GM12878 (cell line): ENCODE data around the gene UBQLN4. TPM values are rescaled to one million over a fixed set of nuclear protein-coding genes. Genes with fewer than 3 reads are reported as not detected.
A peak's percentile ranks its signal among the peaks of the same experiment; 100 is the strongest.

Experiments
- ATAC-seq: fragments of 200-7000 bp; cut with Tn5 transposase; 3 replicates; pipeline ENCODE4 v1.9.1; 2020; ENCODE audit warnings: mild to moderate bottlenecking, moderate library complexity
- BruUV-seq: library from RNA; stranded (reverse); fragments of 400-500 nt; replicated peaks from 2 replicates; lab custom pipeline; 2021; lab: Mats Ljungman, UMichigan
- CTCF ChIA-PET: fragments of 300-600 bp; sonication (Branson Sonifier 250); formaldehyde crosslinking; extraction: SDS; loops from one replicate; lab custom pipeline; 2021; ENCODE audit warnings: inconsistent platforms; lab: Yijun Ruan, JAX
- POLR2A ChIA-PET: fragments of 350-600 bp; formaldehyde crosslinking; extraction: SDS; loops from one replicate; lab custom pipeline; 2021; ENCODE audit warnings: inconsistent platforms; lab: Charles Lee
- RAD21 ChIA-PET: fragments of 300-600 bp; sonication (Branson Sonifier 250); formaldehyde crosslinking; loops from one replicate; lab custom pipeline; 2023; ENCODE audit warnings: antibody characterized with exemption; ENCODE audit not compliant: unreplicated experiment; lab: Charles Lee
- SMC1A ChIA-PET: fragments of 300-600 bp; sonication (Branson Sonifier 250); formaldehyde crosslinking; loops from one replicate; lab custom pipeline; 2023; ENCODE audit not compliant: unreplicated experiment, uncharacterized antibody; lab: Charles Lee
- DNase-seq: peaks from one replicate; pipeline ENCODE4 v3.0.0-alpha.2; 2011; ENCODE audit warnings: low read depth, low spot score
- FAIRE-seq: peaks from 3 replicates; lab custom pipeline; 2011; peaks lifted over from hg19 to GRCh38; lab: Jason Lieb, UNC
- H2AFZ ChIP-seq: 2 replicates; pipeline ENCODE4 v1.6.0; 2011; ENCODE audit warnings: low read depth, low read length, control low read depth; ENCODE audit not compliant: control insufficient read depth
- H3K27ac ChIP-seq: 2 replicates; pipeline ENCODE4 v1.5.1; 2011; ENCODE audit warnings: control low read depth; ENCODE audit not compliant: control insufficient read depth, insufficient read depth
- H3K27me3 ChIP-seq, 2 experiments: replicated peaks in 1 of 2; 2 replicates each; pipeline versions ENCODE4 v1.6.0 to v1.6.1; 2011; ENCODE audit warnings: low read length in 1 of 2; ENCODE audit not compliant: control insufficient read depth in 2 of 2, insufficient read depth in 2 of 2
- H3K36me3 ChIP-seq, 2 experiments: 2 replicates each; pipeline ENCODE4 v1.5.1; 2011; ENCODE audit warnings: low read length in 1 of 2; ENCODE audit not compliant: control insufficient read depth in 2 of 2, insufficient read depth in 2 of 2
- H3K4me1 ChIP-seq: 2 replicates; pipeline ENCODE4 v1.6.1; 2011; ENCODE audit warnings: mild to moderate bottlenecking, low read length, moderate library complexity, mixed read lengths; ENCODE audit not compliant: control insufficient read depth, insufficient read depth
- H3K4me2 ChIP-seq: 2 replicates; pipeline ENCODE4 v1.6.0; 2011; ENCODE audit warnings: control low read depth; ENCODE audit not compliant: control insufficient read depth, insufficient read depth
- H3K4me3 ChIP-seq: fragments of 200-600 bp; sonication (generic); 2 replicates; pipeline ENCODE4 v1.5.1; 2016
- H3K79me2 ChIP-seq: 2 replicates; pipeline ENCODE4 v1.6.0; 2011; ENCODE audit warnings: low read length; ENCODE audit not compliant: control insufficient read depth, insufficient read depth
- H3K9ac ChIP-seq: 2 replicates; pipeline ENCODE4 v1.8.0; 2011; ENCODE audit warnings: low read length, control low read depth, mixed read lengths; ENCODE audit not compliant: control insufficient read depth, insufficient read depth
- H3K9me3 ChIP-seq: replicated peaks from 3 replicates; pipeline ENCODE4 v1.5.1; 2011; ENCODE audit warnings: mild to moderate bottlenecking, low read length; ENCODE audit not compliant: control insufficient read depth, insufficient read depth
- H4K20me1 ChIP-seq: 2 replicates; pipeline ENCODE4 v1.6.0; 2011; ENCODE audit not compliant: control insufficient read depth, insufficient read depth
- BCL11A ChIP-seq: IDR thresholded peaks from 2 replicates; pipeline ENCODE4 v1.6.1; 2011; ENCODE audit warnings: low read depth, low read length
- CBX3 ChIP-seq: fragments of 200-600 bp; sonication (generic); IDR thresholded peaks from 2 replicates; pipeline ENCODE4 v1.6.1; 2016; ENCODE audit warnings: low read depth, borderline replicate concordance
- CHD2 ChIP-seq: IDR thresholded peaks from 2 replicates; pipeline ENCODE4 v1.6.1; 2011; ENCODE audit warnings: low read depth, low read length, improper control_type of control experiment, borderline replicate concordance
- EP300 ChIP-seq, 2 experiments: fragments of 150-350 bp in 1 of 2; IDR thresholded peaks; 2 replicates each; pipeline ENCODE4 v1.6.1; 2011 to 2012; ENCODE audit warnings: low read depth in 2 of 2, low read length in 2 of 2, borderline replicate concordance in 1 of 2, improper control_type of control experiment in 1 of 2, inconsistent platforms in 1 of 2; ENCODE audit not compliant: control insufficient read depth in 1 of 2
- ESRRA ChIP-seq: IDR thresholded peaks from 2 replicates; pipeline ENCODE4 v1.6.1; 2012; ENCODE audit warnings: mild to moderate bottlenecking, low read length, improper control_type of control experiment
- HCFC1 ChIP-seq: fragments of 150-350 bp; IDR thresholded peaks from 2 replicates; pipeline ENCODE4 v1.6.1; 2014; ENCODE audit warnings: low read length
- JUNB ChIP-seq: IDR thresholded peaks from 2 replicates; pipeline ENCODE4 v1.6.1; 2016; ENCODE audit warnings: antibody characterized with exemption, mild to moderate bottlenecking
- KDM1A ChIP-seq: fragments of 200-600 bp; sonication (generic); IDR thresholded peaks from 2 replicates; pipeline ENCODE4 v1.6.1; 2016; ENCODE audit warnings: borderline replicate concordance
- MYB ChIP-seq: fragments of 150-350 bp; IDR thresholded peaks from 2 replicates; pipeline ENCODE4 v1.6.1; 2014; ENCODE audit warnings: mild to moderate bottlenecking, low read depth, low read length, borderline replicate concordance
- MYC ChIP-seq: IDR thresholded peaks from 2 replicates; pipeline ENCODE4 v1.6.1; 2011; ENCODE audit warnings: mild to moderate bottlenecking, low read length, moderate library complexity, inconsistent platforms; ENCODE audit not compliant: insufficient read depth, insufficient replicate concordance, insufficient read length, severe bottlenecking
- RAD51 ChIP-seq: fragments of 450-650 bp; IDR thresholded peaks from 2 replicates; pipeline ENCODE4 v1.6.1; 2016; ENCODE audit warnings: moderate library complexity, mild to moderate bottlenecking, inconsistent platforms
- RB1 ChIP-seq: fragments of 450-650 bp; formaldehyde crosslinking; IDR thresholded peaks from 2 replicates; pipeline ENCODE4 v1.6.1; 2017; ENCODE audit warnings: mild to moderate bottlenecking, borderline replicate concordance
- SRF ChIP-seq, 2 experiments: IDR thresholded peaks; 2 replicates each; pipeline ENCODE4 v1.6.1; 2011; ENCODE audit warnings: low read depth in 2 of 2, low read length in 2 of 2, mild to moderate bottlenecking in 1 of 2, moderate library complexity in 1 of 2
- ZNF217 ChIP-seq: fragments of 450-650 bp; IDR thresholded peaks from 2 replicates; pipeline ENCODE4 v1.6.1; 2017; ENCODE audit warnings: antibody characterized with exemption, mild to moderate bottlenecking
- WGBS: methylation state at CpG from one replicate; pipeline ENCODE4 v1.1.6; 2016; ENCODE audit warnings: low lambda C conversion rate; ENCODE audit not compliant: insufficient replicate concordance, insufficient coverage; ENCODE audit errors: missing lambda C conversion rate; 5-methylcytosine and 5-hydroxymethylcytosine counted together
- in situ Hi-C: fragments of 300-500 bp; cut with MboI; formaldehyde crosslinking; loops from 9 replicates; pipeline ENCODE4 v1.14.3; 2018; ENCODE audit warnings: mixed read lengths
- intact Hi-C: fragments of 100-400 bp; cut with micrococcal nuclease; formaldehyde crosslinking; loops from one replicate; pipeline ENCODE4 v1.14.2; 2022; ENCODE audit not compliant: unreplicated experiment
- polyA plus RNA-seq, 11 experiments: library from polyadenylated mRNA; depleted of rRNA in 4 of 11; unstranded in 6 of 11; stranded (reverse) in 5 of 11; fragments of >200 nt; fragmentation: Nextera tagmentation in 4 of 11; fragmentation: Illumina TruSeq in 1 of 11; extraction: Ambion mirVana in 4 of 11; extraction: Trizol in 1 of 11; gene quantifications; 1 replicate in 1 of 11; 2 replicates in 10 of 11; pipeline versions ENCODE4 v1.2.1 to v1.2.3, GENCODE V29; 2011 to 2016; ENCODE audit warnings: inconsistent platforms in 2 of 11, missing spikeins in 2 of 11, low read depth in 1 of 11
- total RNA-seq, 4 experiments: library from RNA; depleted of rRNA in 3 of 4; stranded (reverse); fragments of >200 nt in 3 of 4; fragmentation: Illumina TruSeq in 1 of 4; extraction: Trizol in 1 of 4; gene quantifications; 2 replicates each; pipeline versions ENCODE4 v1.2.1 to v1.2.3, GENCODE V29; 2013 to 2021
- TF ChIP-seq, protein P1 (sequence below): fragments of 450-650 bp; IDR thresholded peaks from 2 replicates; pipeline ENCODE4 v1.6.1; 2018; ENCODE audit warnings: borderline replicate concordance, mild to moderate bottlenecking; ENCODE audit not compliant: partially characterized antibody
- TF ChIP-seq, protein P2 (sequence below): fragments of 450-650 bp; IDR thresholded peaks from 2 replicates; pipeline ENCODE4 v1.6.1; 2018; ENCODE audit warnings: mild to moderate bottlenecking, low read depth, moderate library complexity; ENCODE audit not compliant: partially characterized antibody

UBQLN4 gene
- total and polyA plus RNA-seq, 10 of the 15 experiments (the other 5 are each of a cell fraction or from before 2014, with no cell fraction given): 10.0 to 44.6 (median 19.7) TPM

DNA sequence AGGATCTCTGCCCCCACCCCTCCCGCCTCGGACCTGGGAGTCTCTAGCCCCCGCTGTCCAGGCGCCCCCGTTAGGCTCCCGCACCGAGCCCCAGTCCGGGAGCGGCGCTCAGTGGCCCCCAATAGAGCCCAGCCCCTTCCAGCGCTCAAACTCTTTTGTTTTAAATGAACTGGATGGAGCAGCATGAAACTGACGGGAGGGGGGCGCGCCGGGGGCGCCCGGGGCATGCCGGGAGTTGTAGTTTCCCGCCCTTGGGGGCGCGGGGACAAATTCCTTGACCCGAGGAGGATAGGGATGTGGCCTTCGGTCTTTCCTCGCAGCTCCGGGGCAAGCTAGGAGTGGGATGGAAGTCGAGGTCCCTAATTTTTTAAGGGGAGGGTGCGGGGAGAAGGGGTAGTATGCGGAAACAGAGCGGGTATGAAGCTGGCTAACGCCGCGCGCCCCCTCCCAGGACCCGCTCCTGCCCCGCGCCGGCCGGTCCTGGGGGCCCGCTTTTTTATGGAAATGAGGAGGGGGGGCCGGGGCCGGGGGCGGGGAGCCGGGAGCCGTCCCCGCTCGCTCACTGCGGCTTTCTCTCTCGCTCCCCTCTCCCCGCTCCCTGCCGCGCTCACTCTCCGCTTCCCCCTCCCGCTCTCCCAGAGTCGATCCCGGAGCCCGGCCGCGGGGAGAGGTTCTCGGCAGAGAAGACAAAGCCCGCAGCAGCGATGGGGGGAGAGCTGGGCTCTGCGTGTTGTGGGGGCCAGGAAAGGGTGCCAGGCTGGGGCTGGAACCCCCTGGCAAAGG, 28.9 kb upstream of the UBQLN4 start, which contains the start of gene MEX3A:
MEX3A (minus strand) TSS at position 157 of the 783 bp plus-strand sequence. CDS start 467 bp downstream, outside the sequence.
- intact Hi-C loops: no loop called here
- TF ChIP-seq MYC (no peak), SRF (IDR thresholded peaks at IDR 0.05; ENCODE audit: low read depth in 2 of 2, low read length in 2 of 2) (no peak), EP300 (IDR thresholded peaks at IDR 0.05; ENCODE audit: borderline replicate concordance in 1 of 2, control insufficient read depth in 1 of 2, low read depth in 2 of 2, low read length in 2 of 2) (no peak), KDM1A (no peak), JUNB (no peak), RAD51 (no peak), CBX3 (no peak), ESRRA (0 out of 2 replicates have a peak, but pooled peaks have one; percentile 14), HCFC1 (peak; percentile 88), CHD2 (no peak), ZNF217 (no peak), RB1 (peak; percentile 73; the same call in 1 of the 2 replicates), BCL11A (no peak), MYB (no peak)
- TF ChIP-seq, protein P1, sequence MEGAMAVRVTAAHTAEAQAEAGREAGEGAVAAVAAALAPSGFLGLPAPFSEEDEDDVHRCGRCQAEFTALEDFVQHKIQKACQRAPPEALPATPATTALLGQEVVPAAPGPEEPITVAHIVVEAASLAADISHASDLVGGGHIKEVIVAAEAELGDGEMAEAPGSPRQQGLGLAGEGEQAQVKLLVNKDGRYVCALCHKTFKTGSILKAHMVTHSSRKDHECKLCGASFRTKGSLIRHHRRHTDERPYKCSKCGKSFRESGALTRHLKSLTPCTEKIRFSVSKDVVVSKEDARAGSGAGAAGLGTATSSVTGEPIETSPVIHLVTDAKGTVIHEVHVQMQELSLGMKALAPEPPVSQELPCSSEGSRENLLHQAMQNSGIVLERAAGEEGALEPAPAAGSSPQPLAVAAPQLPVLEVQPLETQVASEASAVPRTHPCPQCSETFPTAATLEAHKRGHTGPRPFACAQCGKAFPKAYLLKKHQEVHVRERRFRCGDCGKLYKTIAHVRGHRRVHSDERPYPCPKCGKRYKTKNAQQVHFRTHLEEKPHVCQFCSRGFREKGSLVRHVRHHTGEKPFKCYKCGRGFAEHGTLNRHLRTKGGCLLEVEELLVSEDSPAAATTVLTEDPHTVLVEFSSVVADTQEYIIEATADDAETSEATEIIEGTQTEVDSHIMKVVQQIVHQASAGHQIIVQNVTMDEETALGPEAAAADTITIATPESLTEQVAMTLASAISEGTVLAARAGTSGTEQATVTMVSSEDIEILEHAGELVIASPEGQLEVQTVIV: no peak
- TF ChIP-seq, protein P2, sequence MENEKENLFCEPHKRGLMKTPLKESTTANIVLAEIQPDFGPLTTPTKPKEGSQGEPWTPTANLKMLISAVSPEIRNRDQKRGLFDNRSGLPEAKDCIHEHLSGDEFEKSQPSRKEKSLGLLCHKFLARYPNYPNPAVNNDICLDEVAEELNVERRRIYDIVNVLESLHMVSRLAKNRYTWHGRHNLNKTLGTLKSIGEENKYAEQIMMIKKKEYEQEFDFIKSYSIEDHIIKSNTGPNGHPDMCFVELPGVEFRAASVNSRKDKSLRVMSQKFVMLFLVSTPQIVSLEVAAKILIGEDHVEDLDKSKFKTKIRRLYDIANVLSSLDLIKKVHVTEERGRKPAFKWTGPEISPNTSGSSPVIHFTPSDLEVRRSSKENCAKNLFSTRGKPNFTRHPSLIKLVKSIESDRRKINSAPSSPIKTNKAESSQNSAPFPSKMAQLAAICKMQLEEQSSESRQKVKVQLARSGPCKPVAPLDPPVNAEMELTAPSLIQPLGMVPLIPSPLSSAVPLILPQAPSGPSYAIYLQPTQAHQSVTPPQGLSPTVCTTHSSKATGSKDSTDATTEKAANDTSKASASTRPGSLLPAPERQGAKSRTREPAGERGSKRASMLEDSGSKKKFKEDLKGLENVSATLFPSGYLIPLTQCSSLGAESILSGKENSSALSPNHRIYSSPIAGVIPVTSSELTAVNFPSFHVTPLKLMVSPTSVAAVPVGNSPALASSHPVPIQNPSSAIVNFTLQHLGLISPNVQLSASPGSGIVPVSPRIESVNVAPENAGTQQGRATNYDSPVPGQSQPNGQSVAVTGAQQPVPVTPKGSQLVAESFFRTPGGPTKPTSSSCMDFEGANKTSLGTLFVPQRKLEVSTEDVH: no peak

More for the DNA sequence above, 28.9 kb upstream of the UBQLN4 start, which contains the start of gene MEX3A:
- ChIA-PET POLR2A (interaction anchor here (0.5 to 1.4 kb wide), 3 partner anchors 11 to 918 kb away, joined by 3 to 5 read pairs (median 4); partner anchors contain the start of gene UBQLN4), CTCF (interaction anchor here (0.7 to 1.1 kb wide), 4 partner anchors 14 to 237 kb away, joined by 3 to 5 read pairs (median 3); no protein-coding TSS in a partner anchor), RAD21 (interaction anchor here (1.2 kb wide), 1 partner anchor 12 kb away, joined by 3 read pairs; no protein-coding TSS in a partner anchor), SMC1A (interaction anchor here (1.2 to 3.4 kb wide), 4 partner anchors 9 to 47 kb away, joined by 3 to 13 read pairs (median 4); no protein-coding TSS in a partner anchor)
- Histone ChIP-seq H3K4me2 (peak within 1 kb of the TSS; percentile 87), H3K36me3 (no peaks in the 10 kb centered on the region), H3K27ac (no peak within 1 kb of the TSS), H3K4me3 (peak within 1 kb of the TSS; percentile 95), H4K20me1 (no peaks in the 10 kb centered on the region), H2AFZ (peak within 1 kb of the TSS; percentile 57), H3K4me1 (no peaks in the 10 kb centered on the region), H3K9ac (peak within 1 kb of the TSS; percentile 13), H3K27me3 (peaks cover 0 to 2% of the 10 kb centered on the region in 2 experiments; a peak in 1 of 4 replicates), H3K9me3 (no peaks in the 10 kb centered on the region), H3K79me2 (no peaks in the 10 kb centered on the region)
- DNase-seq: no peak
- peak; percentile 49 for FAIRE-seq
- ATAC-seq: peak; percentile 89
- 5% methylated on average over 33 of the region's 62 CpGs for WGBS
- in situ Hi-C loops: no loop called here
- no TSS peak for BruUV-seq
